K562 (cell line): ENCODE data around the gene DRGX. TPM values are rescaled to one million over a fixed set of nuclear protein-coding genes. Genes with fewer than 3 reads are reported as not detected.

Experiments used
- ATAC-seq: fragments of 200-7000 bp; cut with Tn5 transposase; 3 replicates; pipeline ENCODE4 v1.9.1; 2020; ENCODE audit warnings: moderate library complexity
- BruUV-seq: library from RNA; stranded (reverse); fragments of 400-500 nt; replicated peaks from 2 replicates; lab custom pipeline; 2021; lab: Mats Ljungman, UMichigan
- CTCF ChIA-PET: fragments of 300-600 bp; formaldehyde crosslinking; extraction: SDS; loops from one replicate; lab custom pipeline; 2021; ENCODE audit warnings: low intra/inter-chr PET ratio; lab: Yijun Ruan, JAX
- POLR2A ChIA-PET: fragments of 300-600, 350-650 bp; sonication (Branson Sonifier 250); formaldehyde crosslinking; extraction: SDS; loops from one replicate; lab custom pipeline; 2021; ENCODE audit warnings: antibody characterized with exemption, inconsistent platforms; lab: Yijun Ruan, JAX
- DNase-seq, 4 experiments: peaks; one replicate each; pipeline versions ENCODE4 v3.0.0 to v3.0.0-alpha.2; 2011 to 2018; ENCODE audit warnings: low spot score in 3 of 4, mixed read lengths in 3 of 4; ENCODE audit errors: extremely low read depth in 1 of 4
- FAIRE-seq: peaks from 2 replicates; lab custom pipeline; 2011; peaks lifted over from hg19 to GRCh38; lab: Jason Lieb, UNC
- H2AFZ ChIP-seq: 2 replicates; pipeline ENCODE4 v1.6.0; 2011; ENCODE audit warnings: low read depth, low read length, control low read depth, inconsistent platforms
- H3K27ac ChIP-seq: fragments of 200-600 bp; 3 replicates; pipeline ENCODE4 v1.8.0; 2011; ENCODE audit warnings: low read depth, mild to moderate bottlenecking, control low read depth, inconsistent platforms, low read length, moderate library complexity, mixed read lengths; ENCODE audit errors: extremely low read depth
- H3K27me3 ChIP-seq, 2 experiments: fragments of 300-600 bp in 1 of 2; 2 replicates in 1 of 2; 3 replicates in 1 of 2; pipeline versions ENCODE4 v1.6.0 to v1.8.0; 2011; ENCODE audit warnings: inconsistent platforms in 2 of 2, low read length in 2 of 2, mild to moderate bottlenecking in 1 of 2, mixed read lengths in 1 of 2, moderate library complexity in 1 of 2; ENCODE audit not compliant: control insufficient read depth in 2 of 2, insufficient read depth in 2 of 2
- H3K36me3 ChIP-seq: fragments of 300-600 bp; 3 replicates; pipeline ENCODE4 v1.8.0; 2011; ENCODE audit warnings: mild to moderate bottlenecking, low read length, inconsistent platforms; ENCODE audit not compliant: control insufficient read depth, insufficient read depth
- H3K4me1 ChIP-seq, 2 experiments: fragments of 200-600 bp in 1 of 2; replicated peaks in 1 of 2; 2 replicates in 1 of 2; 3 replicates in 1 of 2; pipeline versions ENCODE4 v1.5.1 to v1.8.0; 2011; ENCODE audit warnings: inconsistent platforms in 2 of 2, low read length in 2 of 2, mild to moderate bottlenecking in 1 of 2, mixed read lengths in 1 of 2, moderate library complexity in 1 of 2; ENCODE audit not compliant: control insufficient read depth in 2 of 2, insufficient read depth in 2 of 2
- H3K4me2 ChIP-seq: 2 replicates; pipeline ENCODE4 v1.6.1; 2011; ENCODE audit warnings: low read length, control low read depth, inconsistent platforms, mixed read lengths; ENCODE audit not compliant: insufficient read depth
- H3K4me3 ChIP-seq: fragments of 200-600 bp; sonication (generic), shearing (Covaris generic); 2 replicates; pipeline ENCODE4 v1.5.1; 2016; ENCODE audit warnings: control low read depth, inconsistent platforms
- H3K79me2 ChIP-seq: fragments of 200-600 bp; 3 replicates; pipeline ENCODE4 v1.8.0; 2011; ENCODE audit warnings: low read length, inconsistent platforms; ENCODE audit not compliant: control insufficient read depth, insufficient read depth
- H3K9ac ChIP-seq, 2 experiments: 2 replicates each; pipeline versions ENCODE4 v1.6.0 to v1.6.1; 2011; ENCODE audit warnings: low read depth in 2 of 2, low read length in 2 of 2, control low read depth in 1 of 2, inconsistent platforms in 1 of 2, mild to moderate bottlenecking in 1 of 2, mixed read lengths in 1 of 2; ENCODE audit not compliant: insufficient read depth in 1 of 2
- H3K9me1 ChIP-seq: one replicate; pipeline ENCODE4 v1.6.0; 2011; ENCODE audit warnings: inconsistent platforms, mild to moderate bottlenecking, low read length, moderate library complexity; ENCODE audit not compliant: control insufficient read depth, insufficient read depth
- H3K9me3 ChIP-seq: replicated peaks from 2 replicates; pipeline ENCODE4 v1.5.1; 2011; ENCODE audit warnings: low read depth, low read length, inconsistent platforms; ENCODE audit not compliant: control insufficient read depth, insufficient read depth
- H4K20me1 ChIP-seq: replicated peaks from 2 replicates; pipeline ENCODE4 v1.6.1; 2011; ENCODE audit warnings: low read length, inconsistent platforms, mixed read lengths; ENCODE audit not compliant: control insufficient read depth, insufficient read depth
- HNRNPL ChIP-seq: fragments of 200-400 bp; formaldehyde crosslinking; IDR thresholded peaks from 2 replicates; pipeline ENCODE4 v1.6.1; 2017; ENCODE audit warnings: low read depth, mild to moderate bottlenecking, low read length
- KAT8 ChIP-seq: fragments of 450-650 bp; IDR thresholded peaks from 2 replicates; pipeline ENCODE4 v1.6.1; 2016; ENCODE audit warnings: low read depth, mild to moderate bottlenecking
- SUPT5H ChIP-seq: fragments of 450-650 bp; IDR thresholded peaks from 2 replicates; pipeline ENCODE4 v1.6.1; 2016
- ZBTB34 ChIP-seq: fragments of 250-450 bp; sonication (Bioruptor Pico); IDR thresholded peaks from 2 replicates; pipeline ENCODE4 v1.8.0; 2021; ENCODE audit warnings: mild to moderate bottlenecking, moderate library complexity
- WGBS: fragments of 100-300 bp; shearing (Covaris generic); methylation state at CpG from one replicate; pipeline ENCODE4 v1.1.6; 2016; ENCODE audit warnings: low coverage, mixed read lengths; ENCODE audit not compliant: insufficient coverage; ENCODE audit errors: missing lambda C conversion rate; 5-methylcytosine and 5-hydroxymethylcytosine counted together
- in situ Hi-C: fragments of 300-500 bp; cut with MboI; formaldehyde crosslinking; loops from 4 replicates; pipeline ENCODE4 v1.15.0; 2018; ENCODE audit warnings: inconsistent platforms, mixed read lengths
- intact Hi-C: fragments of 100-400 bp; cut with micrococcal nuclease; formaldehyde crosslinking; loops from 2 replicates; pipeline ENCODE4 v1.14.2; 2022
- polyA plus RNA-seq, 8 experiments: library from polyadenylated mRNA; depleted of rRNA in 4 of 8; stranded (reverse) in 5 of 8; unstranded in 3 of 8; fragments of >200 nt; fragmentation: Nextera tagmentation in 2 of 8; fragmentation: Illumina TruSeq in 1 of 8; extraction: Ambion mirVana in 2 of 8; extraction: Trizol in 1 of 8; gene quantifications; 2 replicates each; pipeline versions ENCODE4 v1.2.1 to v1.2.3, GENCODE V29; 2011 to 2014; ENCODE audit warnings: inconsistent platforms in 1 of 8, missing spikeins in 1 of 8
- total RNA-seq, 7 experiments: library from RNA; depleted of rRNA in 6 of 7; stranded (reverse); fragments of >200 nt in 6 of 7; fragmentation: Illumina TruSeq in 2 of 7; extraction: Trizol in 2 of 7; gene quantifications; 2 replicates each; pipeline versions ENCODE4 v1.2.1 to v1.2.3, GENCODE V29; 2011 to 2021; ENCODE audit warnings: low replicate concordance in 1 of 7

DRGX gene
- total and polyA plus RNA-seq, 9 of the 15 experiments (the other 6 are each of a cell fraction or from before 2014, with no cell fraction given) = not detected

GRCh38 chr10:49387071-49387470, 8.8 kb downstream of the DRGX start:
- Histone ChIP-seq H3K9ac (no peak overlapping the region), H3K27me3 (peaks cover 38 to 82% of the 10 kb centered on the region in 2 experiments), H3K4me2 (no peak overlapping the region), H3K9me1 (no peaks in the 10 kb centered on the region), H3K4me3 (no peak overlapping the region), H3K36me3 (no peaks in the 10 kb centered on the region), H3K4me1 (peaks cover 0 to 5% of the 10 kb centered on the region in 2 experiments; a peak in 1 of 5 replicates), H3K79me2 (no peaks in the 10 kb centered on the region), H3K9me3 (no peaks in the 10 kb centered on the region), H2AFZ (no peak overlapping the region), H3K27ac (no peak overlapping the region)
- FAIRE-seq (no peak), ATAC-seq (no peak), DNase-seq (no peak)
- POLR2A ChIA-PET = no interaction called here
- no TSS peak for BruUV-seq
- CTCF ChIA-PET = no interaction called here
- 14% methylated on average over 8 of the region's 8 CpGs for WGBS
- in situ Hi-C loops = no loop called here
- TF ChIP-seq ZBTB34 (CRISPR knock-in tag) (no peak), HNRNPL (no peak), KAT8 (no peak), SUPT5H (no peak)
- TF ChIP-seq, all 486 proteins: peak for 0
- intact Hi-C loops = no loop called here
- no peaks in the 10 kb centered on the region for H4K20me1 ChIP-seq
